Loucy (cell line): Measurements from ENCODE around the gene CTIF.

Experiments
- H2AFZ ChIP-seq: fragments of 200-600 bp; sonication (generic); 2 replicates; pipeline ENCODE4 v1.6.0; 2016; ENCODE audit warnings: antibody characterized with exemption, mild to moderate bottlenecking, low read length, moderate library complexity
- H3F3A ChIP-seq: fragments of 200-600 bp; 2 replicates; pipeline ENCODE4 v1.6.0; 2016; ENCODE audit warnings: antibody characterized with exemption, low read depth, mild to moderate bottlenecking
- H3K27me3 ChIP-seq: fragments of 200-600 bp; sonication (generic); 2 replicates; pipeline ENCODE4 v1.6.1; 2014; ENCODE audit warnings: low read length, mild to moderate bottlenecking; ENCODE audit not compliant: insufficient read depth, poor library complexity, severe bottlenecking
- H3K36me3 ChIP-seq: fragments of 200-600 bp; sonication (generic); 2 replicates; pipeline ENCODE4 v1.6.1; 2016; ENCODE audit warnings: low read length; ENCODE audit not compliant: insufficient read depth
- H3K4me1 ChIP-seq: fragments of 200-600 bp; sonication (generic); 2 replicates; pipeline ENCODE4 v1.5.1; 2014; ENCODE audit warnings: low read length, mild to moderate bottlenecking; ENCODE audit not compliant: insufficient read depth, poor library complexity, severe bottlenecking
- H3K4me2 ChIP-seq: fragments of 200-600 bp; sonication (generic); 2 replicates; pipeline ENCODE4 v1.6.0; 2014; ENCODE audit warnings: antibody characterized with exemption, low read length, low read depth, mild to moderate bottlenecking; ENCODE audit not compliant: poor library complexity, severe bottlenecking
- H3K4me3 ChIP-seq: fragments of 200-600 bp; sonication (generic); 2 replicates; pipeline ENCODE4 v1.5.1; 2014; ENCODE audit warnings: low read length, mild to moderate bottlenecking, mixed read lengths; ENCODE audit not compliant: poor library complexity, severe bottlenecking
- H3K79me2 ChIP-seq: fragments of 200-600 bp; sonication (generic); 2 replicates; pipeline ENCODE4 v1.6.1; 2014; ENCODE audit warnings: low read length; ENCODE audit not compliant: insufficient read depth
- H3K9ac ChIP-seq: fragments of 200-600 bp; sonication (generic); 2 replicates; pipeline ENCODE4 v1.6.0; 2014; ENCODE audit warnings: mild to moderate bottlenecking, low read depth, low read length, moderate library complexity; ENCODE audit not compliant: poor library complexity, severe bottlenecking
- H3K9me2 ChIP-seq: fragments of 200-600 bp; sonication (generic); replicated peaks from 2 replicates; pipeline ENCODE4 v1.6.1; 2016; ENCODE audit warnings: low read depth, low read length, mixed read lengths
- H3K9me3 ChIP-seq: fragments of 200-600 bp; sonication (generic); 2 replicates; pipeline ENCODE4 v1.6.1; 2014; ENCODE audit warnings: mild to moderate bottlenecking, antibody characterized with exemption, low read length, low read depth; ENCODE audit not compliant: insufficient read depth
- H4K20me1 ChIP-seq: fragments of 200-600 bp; sonication (generic); 2 replicates; pipeline ENCODE4 v1.6.0; 2014; ENCODE audit warnings: antibody characterized with exemption, low read length, mild to moderate bottlenecking; ENCODE audit not compliant: insufficient read depth, poor library complexity, severe bottlenecking
- CTCF ChIP-seq: fragments of 200-600 bp; sonication (generic); conservative IDR thresholded peaks from 2 replicates; pipeline ENCODE4 v1.5.1; 2014; ENCODE audit warnings: mild to moderate bottlenecking, antibody characterized with exemption, low read length
- EZH2phosphoT487 ChIP-seq: fragments of 200-600 bp; IDR thresholded peaks from 2 replicates; pipeline ENCODE4 v1.6.1; 2018; ENCODE audit warnings: antibody characterized with exemption, mild to moderate bottlenecking, moderate library complexity, borderline replicate concordance

Gene CTIF

DNA sequence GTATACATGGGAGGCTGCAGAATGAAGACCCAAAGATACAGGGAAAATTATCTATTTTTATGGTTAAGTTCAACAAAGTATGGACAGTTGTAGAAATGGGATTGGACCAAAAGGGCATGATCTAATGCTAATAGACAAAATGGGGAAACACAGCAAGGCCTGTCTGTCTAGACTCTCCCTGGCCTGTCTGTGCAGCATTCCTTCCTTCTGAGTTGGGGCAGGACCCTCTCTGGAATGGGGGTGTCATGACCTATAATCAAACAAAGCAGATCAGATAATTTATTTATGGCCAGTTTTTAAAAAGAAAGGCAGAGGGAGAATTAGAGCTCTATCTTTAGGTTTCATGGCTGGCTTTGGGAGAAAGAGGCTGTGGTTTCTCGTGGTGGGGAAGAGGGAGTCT, 104.4 kb downstream of the CTIF start:
- H3K9me2 ChIP-seq, result no peaks in the 10 kb centered on the region
- H3K9me3 ChIP-seq, result no peaks in the 10 kb centered on the region
- no peak overlapping the region for H3K4me3 ChIP-seq
- H3K27me3 ChIP-seq, result no peaks in the 10 kb centered on the region
- no peaks in the 10 kb centered on the region for H3F3A ChIP-seq
- no peaks in the 10 kb centered on the region for H3K79me2 ChIP-seq
- no peaks in the 10 kb centered on the region for H4K20me1 ChIP-seq
- no peak overlapping the region for H2AFZ ChIP-seq
- H3K4me1 ChIP-seq, result no peaks in the 10 kb centered on the region
- TF ChIP-seq EZH2phosphoT487 (no peak), CTCF (no peak)
- H3K4me2 ChIP-seq, result no peak overlapping the region
- H3K36me3 ChIP-seq, result no peaks in the 10 kb centered on the region; the same call in 1 of the 2 replicates
- H3K9ac ChIP-seq, result no peak overlapping the region

GRCh38 chr18:48644029-48644428, 105.2 kb downstream of the CTIF start:
- TF ChIP-seq EZH2phosphoT487 (no peak), CTCF (no peak)
- H3K4me1 ChIP-seq, result no peaks in the 10 kb centered on the region
- no peaks in the 10 kb centered on the region for H3K9me2 ChIP-seq
- no peaks in the 10 kb centered on the region; the same call in 1 of the 2 replicates for H3K36me3 ChIP-seq
- no peaks in the 10 kb centered on the region for H3K9me3 ChIP-seq
- H3K9ac ChIP-seq, result no peak overlapping the region
- no peak overlapping the region for H3K4me2 ChIP-seq
- H4K20me1 ChIP-seq, result no peaks in the 10 kb centered on the region
- no peak overlapping the region for H2AFZ ChIP-seq
- no peaks in the 10 kb centered on the region for H3K79me2 ChIP-seq
- H3K27me3 ChIP-seq, result no peaks in the 10 kb centered on the region
- H3F3A ChIP-seq, result no peaks in the 10 kb centered on the region
- no peak overlapping the region for H3K4me3 ChIP-seq

DNA sequence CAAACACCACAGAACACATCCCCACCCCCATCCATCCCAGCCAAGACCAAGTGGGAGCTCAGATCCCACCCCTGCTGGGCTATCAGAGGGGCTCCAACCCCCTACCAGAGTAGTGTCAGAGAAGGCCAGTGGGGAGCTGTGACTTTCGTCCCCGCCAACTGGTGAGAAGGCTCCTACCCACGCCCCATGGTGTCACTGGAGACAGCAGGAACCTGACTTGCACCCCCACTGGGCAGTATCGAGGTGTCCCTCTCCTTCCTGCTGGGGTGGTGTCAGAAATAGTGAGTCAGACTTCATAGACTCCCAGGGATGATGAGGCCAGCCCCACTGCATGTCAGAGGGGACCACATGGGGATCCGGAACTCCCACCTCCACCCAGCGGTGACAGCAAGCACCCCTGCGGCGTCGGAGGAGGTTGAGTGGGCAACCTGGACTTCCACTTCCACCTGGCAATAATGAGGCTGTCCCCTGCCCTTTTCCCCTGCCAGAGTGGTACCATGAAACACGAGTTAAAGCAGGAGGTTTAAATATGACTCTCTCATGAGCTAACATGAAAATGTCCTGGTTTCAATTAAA, 106.7 kb downstream of the CTIF start:
- H3K79me2 ChIP-seq, result no peaks in the 10 kb centered on the region
- TF ChIP-seq CTCF (no peak), EZH2phosphoT487 (no peak)

More for the DNA sequence above, 106.7 kb downstream of the CTIF start:
- Histone ChIP-seq H3K9me3 (no peaks in the 10 kb centered on the region), H3F3A (no peaks in the 10 kb centered on the region), H4K20me1 (no peaks in the 10 kb centered on the region), H3K27me3 (no peaks in the 10 kb centered on the region), H3K9me2 (no peaks in the 10 kb centered on the region), H3K36me3 (no peaks in the 10 kb centered on the region), H3K4me3 (no peak overlapping the region), H3K9ac (no peak overlapping the region), H3K4me2 (no peak overlapping the region), H2AFZ (no peak overlapping the region), H3K4me1 (no peaks in the 10 kb centered on the region)
